SK-N-MC (cell line): ENCODE results near the gene UGT1A9.

Experiments
- EZH2 ChIP-seq: fragments of 200-600 bp; sonication (generic); IDR thresholded peaks from one replicate; pipeline ENCODE4 v1.6.1; 2017; ENCODE audit warnings: antibody characterized with exemption
- POLR2AphosphoS5 ChIP-seq: IDR thresholded peaks from 2 replicates; pipeline ENCODE4 v1.6.1; 2012; ENCODE audit warnings: mild to moderate bottlenecking, low read depth, low read length, borderline replicate concordance

- no peak for TF ChIP-seq POLR2AphosphoS5
- TF ChIP-seq EZH2: no peak
Observed at GRCh38 chr2:233673896-233674295, 2.2 kb downstream of the UGT1A9 start.
